Measurements from ENCODE around the gene RHBDF2. TPM values are rescaled to one million over a fixed set of nuclear protein-coding genes. Genes with fewer than 3 reads are reported as not detected.

RHBDF2 gene
- total RNA-seq, 5 donors from 2014 or later (not counting 1 experiment from before 2014, with no cell fraction given) = 35.2 to 99.0 (median 74.0) TPM

DNA sequence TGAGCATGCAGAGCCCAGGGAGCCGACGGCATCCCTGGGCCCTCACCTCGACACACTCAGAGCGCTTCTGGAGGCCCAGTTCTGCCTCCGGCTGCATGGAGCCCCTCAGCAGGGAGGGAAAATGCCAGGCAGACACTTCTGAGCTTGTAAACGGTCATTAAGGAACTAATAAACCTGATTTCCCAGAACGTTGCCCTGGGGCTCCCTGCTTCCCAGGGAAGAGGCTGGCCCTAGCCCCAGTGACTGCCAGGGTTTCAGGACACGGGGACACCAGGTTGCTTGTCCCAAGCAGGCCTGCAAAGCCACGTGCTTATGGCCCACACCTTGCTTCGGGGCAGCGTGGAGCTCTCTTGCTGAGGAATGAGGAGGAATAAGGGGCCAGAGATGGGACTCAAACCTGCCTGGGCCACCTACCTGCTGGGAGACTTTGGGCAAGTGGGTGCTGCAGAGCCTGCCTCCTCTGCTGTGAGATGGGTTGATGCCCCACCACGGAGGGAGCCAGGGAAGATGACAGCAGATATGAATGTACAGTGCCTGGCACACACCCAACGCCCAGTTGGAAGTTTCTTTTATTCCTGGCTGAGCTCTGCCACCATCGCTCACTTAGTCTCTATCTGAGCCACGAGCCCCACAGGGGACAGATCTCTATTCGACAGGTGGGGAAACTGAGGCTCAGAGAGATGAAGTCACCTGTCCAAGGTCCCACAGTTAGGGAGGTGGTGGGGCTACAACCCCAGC lies 5.4 kb downstream of the RHBDF2 start:
- ChIA-PET CTCF (interaction anchor here in 1 of 2 donors (0.6 kb wide), 1 partner anchor 8 kb away, joined by 4 read pairs; no protein-coding TSS in a partner anchor), POLR2A (no interaction called here)
- Histone ChIP-seq H3K4me1 (ENCODE audit: control insufficient read depth in 1 of 2, extremely low read depth in 1 of 2, insufficient read depth in 2 of 2, low read length in 2 of 2) (peaks cover 14 to 92% of the 10 kb centered on the region in 2 experiments), H3K27ac (ENCODE audit: low read length) (no peak overlapping the region), H3K27me3 (replicated peaks in 1 of 2; ENCODE audit: control insufficient read depth in 2 of 2, extremely low read depth in 1 of 2, insufficient read depth in 2 of 2, low read length in 1 of 2) (no peaks in the 10 kb centered on the region), H3K9me3 (no peaks in the 10 kb centered on the region), H3K4me3 (ENCODE audit: control insufficient read depth in 1 of 2, extremely low read depth in 1 of 2, low read length in 1 of 2) (no peak overlapping the region), H3K36me3 (ENCODE audit: control insufficient read depth in 2 of 2, extremely low read depth in 1 of 2, insufficient read depth in 1 of 2, low read length in 1 of 2) (peaks cover 5 to 7% of the 10 kb centered on the region in 2 donors)
- no peak for ATAC-seq (replicated peaks in 1 of 4)
- Mint-ChIP-seq H3K27me3 (no peaks in the 10 kb centered on the region), H3K4me1 (peaks cover 58 to 91% (median 71%) of the 10 kb centered on the region in 3 donors), H3K4me3 (no peak overlapping the region), H3K9me3 (no peaks in the 10 kb centered on the region), H3K27ac (peak overlapping the region; percentile 28 to 36), H3K36me3 (no peaks in the 10 kb centered on the region)
- no peak for DNase-seq
- WGBS (ENCODE audit: insufficient coverage) = 95% methylated on average over 13 of the region's 16 CpGs

DNA sequence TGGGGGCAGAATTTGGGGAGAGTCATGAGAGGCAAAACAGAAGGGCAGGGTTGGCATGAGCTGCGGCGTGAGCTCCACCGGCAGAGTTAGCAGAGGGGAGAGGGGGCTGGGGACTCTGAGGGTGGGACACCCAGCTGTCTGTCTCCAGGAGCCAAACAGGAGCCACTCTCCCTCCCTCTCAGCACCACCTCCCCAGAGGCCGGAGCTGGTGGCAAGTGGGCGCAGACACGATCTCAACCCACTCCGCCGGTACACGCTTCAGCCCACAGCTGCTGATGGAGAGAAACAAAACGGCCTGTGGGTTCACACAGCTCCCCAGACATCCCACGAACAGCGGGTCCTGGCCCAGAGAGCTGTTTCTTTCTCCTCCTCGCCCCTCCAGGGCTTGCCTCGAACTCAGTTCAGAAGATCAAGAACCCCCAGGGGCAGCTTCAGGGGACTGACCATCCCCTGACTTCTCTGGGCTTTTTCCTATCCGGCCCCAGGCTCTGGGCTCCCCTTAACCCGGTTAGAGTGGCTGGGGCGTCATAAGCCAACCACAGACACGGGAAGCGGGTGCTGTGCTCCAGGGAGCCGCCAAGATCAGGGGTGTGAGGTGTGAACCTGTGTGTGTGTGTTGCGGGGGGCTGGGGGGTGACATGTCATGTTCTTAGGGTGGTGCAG lies 7.6 kb downstream of the RHBDF2 start:
- Histone ChIP-seq H3K9me3 (no peaks in the 10 kb centered on the region), H3K27me3 (replicated peaks in 1 of 2; ENCODE audit: control insufficient read depth in 2 of 2, extremely low read depth in 1 of 2, insufficient read depth in 2 of 2, low read length in 1 of 2) (no peaks in the 10 kb centered on the region)
- H3K4me1 Mint-ChIP-seq = peaks cover 37 to 80% (median 57%) of the 10 kb centered on the region in 3 donors

DNA sequence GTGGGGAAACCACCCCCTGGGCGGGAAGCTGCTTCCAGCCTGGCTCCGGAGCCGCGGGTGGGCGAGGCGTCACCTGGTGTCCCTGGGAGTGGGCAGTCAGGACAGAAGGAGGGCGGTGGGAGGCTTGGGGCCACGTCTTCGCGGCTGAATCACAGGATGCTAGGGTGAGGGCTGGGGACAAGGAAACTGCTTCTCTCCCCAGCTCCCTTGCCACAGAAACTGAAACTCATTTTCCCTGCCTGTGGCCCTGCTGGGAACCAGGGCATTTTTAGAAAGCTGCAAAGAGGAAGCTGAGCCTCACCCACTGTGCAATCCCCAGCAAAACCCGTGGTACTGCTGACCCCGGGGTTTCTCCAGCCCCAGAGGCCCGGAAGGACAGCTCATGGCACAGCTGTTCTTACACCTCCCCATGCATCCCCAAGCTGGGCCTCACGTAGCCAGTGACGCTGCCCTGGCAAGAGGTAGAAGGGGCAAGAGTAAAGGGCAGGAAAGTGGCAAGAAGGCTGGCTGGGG lies 8.2 kb downstream of the RHBDF2 start:
- POLR2A ChIA-PET = interaction anchor here in 1 of 2 donors (0.6 kb wide), 1 partner anchor 457 kb away, joined by 6 read pairs; no protein-coding TSS in a partner anchor
- H3K9me3 Mint-ChIP-seq = no peaks in the 10 kb centered on the region

More for the DNA sequence above, 7.6 kb downstream of the RHBDF2 start:
- H3K36me3 Mint-ChIP-seq = no peaks in the 10 kb centered on the region
- H3K27ac Mint-ChIP-seq = peak overlapping the region; percentile 82 to 91
- H3K4me1 ChIP-seq (ENCODE audit: control insufficient read depth in 1 of 2, extremely low read depth in 1 of 2, insufficient read depth in 2 of 2, low read length in 2 of 2) = peaks cover 11 to 91% of the 10 kb centered on the region in 2 experiments
- H3K27me3 Mint-ChIP-seq = no peaks in the 10 kb centered on the region
- H3K27ac ChIP-seq (ENCODE audit: low read length) = peak overlapping the region; percentile 66
- peak; percentile 26 to 56 (median 44) for ATAC-seq (replicated peaks in 1 of 4)
- no peaks in the 10 kb centered on the region for H3K9me3 Mint-ChIP-seq
- H3K36me3 ChIP-seq (ENCODE audit: control insufficient read depth in 2 of 2, extremely low read depth in 1 of 2, insufficient read depth in 1 of 2, low read length in 1 of 2) = peaks cover 3 to 7% of the 10 kb centered on the region in 2 donors
- peak overlapping the region; percentile 10 to 33 for H3K4me3 ChIP-seq (ENCODE audit: control insufficient read depth in 1 of 2, extremely low read depth in 1 of 2, low read length in 1 of 2)
- DNase-seq = peak in 26 of 35 experiments; percentile 24 to 66 (median 38)
- 18% methylated on average over 16 of the region's 21 CpGs for WGBS (ENCODE audit: insufficient coverage)
- POLR2A ChIA-PET = no interaction called here
- CTCF ChIA-PET = interaction anchor here in 1 of 2 donors (0.7 to 0.9 kb wide), 2 partner anchors 64 to 348 kb away, joined by 4 read pairs; no protein-coding TSS in a partner anchor
- peak overlapping the region; percentile 63 to 83 (median 83) for H3K4me3 Mint-ChIP-seq

DNA sequence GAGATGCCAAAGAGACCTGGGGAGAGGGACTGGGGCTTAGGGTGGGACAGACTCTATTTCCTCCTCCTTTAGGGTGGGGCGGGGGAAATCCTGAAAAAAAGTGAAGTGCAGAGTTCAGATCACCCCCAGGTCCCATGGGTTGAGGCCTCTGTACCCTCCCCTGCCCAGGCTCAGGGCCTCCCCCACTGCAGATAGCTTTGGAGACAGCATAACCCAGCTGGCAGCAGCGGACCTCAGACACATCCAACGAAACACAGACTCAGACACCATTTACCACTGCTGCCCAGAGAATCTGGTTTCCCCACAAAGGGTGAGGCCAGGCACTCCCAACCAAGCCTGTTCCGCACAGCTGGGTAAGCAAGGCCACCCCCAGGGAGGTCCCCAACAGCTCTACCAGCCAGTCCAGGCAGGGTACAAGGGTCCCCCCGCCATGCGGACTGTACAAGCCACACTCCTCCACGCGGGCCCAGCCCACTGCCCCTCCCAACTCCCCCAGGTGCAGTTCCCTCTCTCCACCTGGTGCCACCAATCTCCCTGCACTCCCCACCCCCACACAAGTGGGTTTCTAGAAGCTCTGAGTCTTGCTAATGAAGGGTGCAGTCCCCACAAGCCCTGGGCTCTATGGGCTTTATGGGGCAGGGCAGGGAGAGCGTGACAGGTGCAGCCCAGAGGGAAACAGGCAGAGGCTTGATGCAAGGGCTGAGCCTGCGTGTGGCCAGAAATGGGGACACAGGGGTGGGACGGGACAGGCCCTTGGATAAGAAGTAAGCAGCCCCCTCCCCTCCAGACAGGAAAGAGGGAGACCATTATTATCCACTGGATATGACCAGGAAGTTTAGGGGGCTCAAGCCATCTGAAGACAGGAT lies 8.9 kb downstream of the RHBDF2 start:
- H3K9me3 ChIP-seq = no peaks in the 10 kb centered on the region
- peaks cover 34 to 67% (median 47%) of the 10 kb centered on the region in 3 donors for H3K4me1 Mint-ChIP-seq
- DNase-seq (peak in 1 of 35 experiments; percentile 41), ATAC-seq (replicated peaks in 1 of 4) (peak; percentile 11 to 37 (median 22))
- H3K27me3 Mint-ChIP-seq = no peaks in the 10 kb centered on the region
- no peaks in the 10 kb centered on the region for H3K36me3 Mint-ChIP-seq
- peak overlapping the region; percentile 66 for H3K27ac ChIP-seq (ENCODE audit: low read length)
- H3K36me3 ChIP-seq (ENCODE audit: control insufficient read depth in 2 of 2, extremely low read depth in 1 of 2, insufficient read depth in 1 of 2, low read length in 1 of 2) = peaks cover 0 to 10% of the 10 kb centered on the region in 2 donors
- ChIA-PET CTCF (interaction anchor here (0.5 to 0.8 kb wide), 3 partner anchors 24 to 413 kb away, joined by 4 to 8 read pairs (median 4); no protein-coding TSS in a partner anchor), POLR2A (interaction anchor here in 1 of 2 donors (0.6 kb wide), 2 partner anchors 12 to 457 kb away, joined by 6 to 7 read pairs; no protein-coding TSS in a partner anchor)
- H3K9me3 Mint-ChIP-seq = no peaks in the 10 kb centered on the region
- H3K27ac Mint-ChIP-seq = peak overlapping the region; percentile 86 to 91
- peak overlapping the region in 1 of 2 donors; percentile 33 for H3K4me3 ChIP-seq (ENCODE audit: control insufficient read depth in 1 of 2, extremely low read depth in 1 of 2, low read length in 1 of 2)
- peak overlapping the region; percentile 63 to 83 (median 83) for H3K4me3 Mint-ChIP-seq
- peaks cover 11 to 78% of the 10 kb centered on the region in 2 experiments for H3K4me1 ChIP-seq (ENCODE audit: control insufficient read depth in 1 of 2, extremely low read depth in 1 of 2, insufficient read depth in 2 of 2, low read length in 2 of 2)
- WGBS (ENCODE audit: insufficient coverage) = 75% methylated on average over 5 of the region's 11 CpGs
- no peaks in the 10 kb centered on the region for H3K27me3 ChIP-seq (replicated peaks in 1 of 2; ENCODE audit: control insufficient read depth in 2 of 2, extremely low read depth in 1 of 2, insufficient read depth in 2 of 2, low read length in 1 of 2)

More for the DNA sequence above, 8.2 kb downstream of the RHBDF2 start:
- peak in 15 of 35 experiments; percentile 14 to 61 (median 25) for DNase-seq
- Histone ChIP-seq H3K27me3 (replicated peaks in 1 of 2; ENCODE audit: control insufficient read depth in 2 of 2, extremely low read depth in 1 of 2, insufficient read depth in 2 of 2, low read length in 1 of 2) (no peaks in the 10 kb centered on the region), H3K36me3 (ENCODE audit: control insufficient read depth in 2 of 2, extremely low read depth in 1 of 2, insufficient read depth in 1 of 2, low read length in 1 of 2) (peaks cover under 1 to 7% of the 10 kb centered on the region in 2 donors), H3K9me3 (no peaks in the 10 kb centered on the region), H3K27ac (ENCODE audit: low read length) (peak overlapping the region; percentile 66), H3K4me1 (ENCODE audit: control insufficient read depth in 1 of 2, extremely low read depth in 1 of 2, insufficient read depth in 2 of 2, low read length in 2 of 2) (peaks cover 11 to 85% of the 10 kb centered on the region in 2 experiments), H3K4me3 (ENCODE audit: control insufficient read depth in 1 of 2, extremely low read depth in 1 of 2, low read length in 1 of 2) (peak overlapping the region; percentile 10 to 33)
- peak overlapping the region; percentile 82 to 91 for H3K27ac Mint-ChIP-seq
- H3K27me3 Mint-ChIP-seq = no peaks in the 10 kb centered on the region
- peak; percentile 45 to 56 (median 51) for ATAC-seq (replicated peaks in 1 of 4)
- H3K36me3 Mint-ChIP-seq = no peaks in the 10 kb centered on the region
- peaks cover 34 to 74% (median 52%) of the 10 kb centered on the region in 3 donors for H3K4me1 Mint-ChIP-seq
- CTCF ChIA-PET = interaction anchor here (0.5 to 0.9 kb wide), 4 partner anchors 25 to 414 kb away, joined by 4 to 8 read pairs (median 4); no protein-coding TSS in a partner anchor
- WGBS (ENCODE audit: insufficient coverage) = 4% methylated on average over 8 of the region's 15 CpGs
- H3K4me3 Mint-ChIP-seq = peak overlapping the region; percentile 63 to 83 (median 83)

DNA sequence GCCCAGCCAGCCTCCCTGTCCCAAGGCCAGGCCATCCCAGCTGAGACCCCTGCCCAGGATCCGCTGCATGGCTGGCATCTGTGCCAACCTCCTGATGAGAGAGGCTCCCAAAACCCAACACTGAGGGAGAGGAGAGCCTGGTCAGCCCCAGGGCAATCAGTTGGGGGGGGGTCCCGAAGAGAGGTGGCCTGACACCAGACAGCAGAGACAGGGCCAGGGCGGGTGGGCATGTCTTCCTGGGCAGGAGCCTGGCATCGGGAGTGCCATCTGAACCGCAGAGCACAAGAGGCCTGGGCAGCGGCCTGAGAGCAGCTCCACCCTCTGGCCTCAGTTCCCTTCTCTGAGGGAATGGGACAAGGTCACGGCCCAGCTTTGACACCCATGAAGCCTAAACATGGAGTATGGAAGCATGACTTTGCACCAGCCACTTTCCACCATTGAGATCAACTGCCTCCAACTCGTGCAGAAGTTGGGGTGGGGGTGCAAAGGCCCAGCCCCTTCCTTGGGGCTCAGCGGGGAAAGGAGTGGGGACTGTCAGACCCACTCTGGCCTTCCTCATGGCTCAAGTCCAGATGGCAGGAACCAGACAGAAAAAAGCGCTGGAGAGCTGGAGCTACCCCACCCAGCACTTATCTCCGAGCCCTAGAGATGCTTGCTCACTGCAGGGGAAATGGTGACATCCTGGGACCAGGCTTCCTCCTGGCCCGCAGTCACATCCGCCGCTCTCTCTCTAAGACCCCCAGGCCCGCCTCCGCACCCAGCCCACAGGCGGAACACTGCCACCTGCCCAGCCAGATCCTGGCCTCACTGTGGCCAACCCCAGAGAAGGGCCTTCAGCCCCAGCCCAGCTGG lies 9.7 kb downstream of the RHBDF2 start:
- WGBS (ENCODE audit: insufficient coverage) = 67% methylated on average over 9 of the region's 17 CpGs
- peak in 2 of 35 experiments; percentile 17 to 27 for DNase-seq

More for the DNA sequence above, 9.7 kb downstream of the RHBDF2 start:
- peak in 3 of 4 experiments; percentile 35 to 53 (median 39) for ATAC-seq (replicated peaks in 1 of 4)
- Histone ChIP-seq H3K9me3 (no peaks in the 10 kb centered on the region), H3K27me3 (replicated peaks in 1 of 2; ENCODE audit: control insufficient read depth in 2 of 2, extremely low read depth in 1 of 2, insufficient read depth in 2 of 2, low read length in 1 of 2) (no peaks in the 10 kb centered on the region), H3K27ac (ENCODE audit: low read length) (peak overlapping the region; percentile 66), H3K36me3 (ENCODE audit: control insufficient read depth in 2 of 2, extremely low read depth in 1 of 2, insufficient read depth in 1 of 2, low read length in 1 of 2) (peaks cover 0 to 9% of the 10 kb centered on the region in 2 donors), H3K4me1 (ENCODE audit: control insufficient read depth in 1 of 2, extremely low read depth in 1 of 2, insufficient read depth in 2 of 2, low read length in 2 of 2) (peaks cover 11 to 72% of the 10 kb centered on the region in 2 experiments), H3K4me3 (ENCODE audit: control insufficient read depth in 1 of 2, extremely low read depth in 1 of 2, low read length in 1 of 2) (peak overlapping the region in 1 of 2 donors; percentile 12)
- CTCF ChIA-PET = interaction anchor here in 1 of 2 donors (0.6 kb wide), 1 partner anchor 14 kb away, joined by 15 read pairs; no protein-coding TSS in a partner anchor
- Mint-ChIP-seq H3K4me1 (peaks cover 28 to 60% (median 45%) of the 10 kb centered on the region in 3 donors), H3K9me3 (no peaks in the 10 kb centered on the region), H3K36me3 (no peaks in the 10 kb centered on the region), H3K27ac (peak overlapping the region; percentile 86 to 91), H3K4me3 (peak overlapping the region in 2 of 3 donors; percentile 60 to 83), H3K27me3 (no peaks in the 10 kb centered on the region)
- POLR2A ChIA-PET = no interaction called here

All from T-cell (primary cell).